Activated CD8-positive, alpha-beta T cell treated with anti-CD3 and anti-CD28 coated beads for 36 hours (primary cell): ENCODE results near the gene EWSR1. TPM values are rescaled to one million over a fixed set of nuclear protein-coding genes. Genes with fewer than 3 reads are reported as not detected.

Source experiments
- ATAC-seq: fragments of 200-7000 bp; cut with Tn5 transposase; one replicate; pipeline ENCODE4 v1.10.0; 2021; ENCODE audit warnings: mild to moderate bottlenecking, moderate library complexity
- CTCF ChIA-PET: fragments of 350-600 bp; sonication (Branson Sonifier 250); formaldehyde crosslinking; loops from one replicate; lab custom pipeline; 2021; ENCODE audit warnings: antibody characterized with exemption; lab: Charles Lee
- POLR2A ChIA-PET: fragments of 350-600 bp; sonication (Branson Sonifier 250); formaldehyde crosslinking; loops from one replicate; lab custom pipeline; 2021; ENCODE audit warnings: antibody characterized with exemption; lab: Charles Lee
- DNase-seq: peaks from one replicate; pipeline ENCODE4 v3.0.0-alpha.2; 2020
- H3K27ac Mint-ChIP-seq: one replicate; pipeline ENCODE4 v1.8.0; 2021; ENCODE audit warnings: mild to moderate bottlenecking, mixed read lengths
- H3K27me3 Mint-ChIP-seq: one replicate; pipeline ENCODE4 v1.8.0; 2021; ENCODE audit warnings: mixed read lengths
- H3K36me3 Mint-ChIP-seq: one replicate; pipeline ENCODE4 v1.8.0; 2021; ENCODE audit warnings: low read depth, mixed read lengths
- H3K4me1 Mint-ChIP-seq: one replicate; pipeline ENCODE4 v1.8.0; 2021; ENCODE audit warnings: low read depth, mixed read lengths
- H3K4me3 Mint-ChIP-seq: one replicate; pipeline ENCODE4 v1.8.0; 2021; ENCODE audit warnings: mild to moderate bottlenecking, moderate library complexity, mixed read lengths
- H3K9me3 Mint-ChIP-seq: one replicate; pipeline ENCODE4 v1.8.0; 2021; ENCODE audit warnings: mixed read lengths
- intact Hi-C: fragments of 100-400 bp; cut with micrococcal nuclease; formaldehyde crosslinking; loops from one replicate; pipeline ENCODE4 v1.10.0; 2022
- total RNA-seq, 2 experiments: library from RNA; stranded (reverse); gene quantifications; one replicate each; pipeline ENCODE4 v1.2.3, GENCODE V29; 2021
- TF ChIP-seq, protein P1 (sequence below): fragments of 200-600 bp; IDR thresholded peaks from one replicate; pipeline ENCODE4 v1.8.0; 2022; ENCODE audit warnings: antibody characterized with exemption, mild to moderate bottlenecking

The EWSR1 gene
- total RNA-seq, 2 experiments from 2014 or later: 307 to 315 TPM

DNA sequence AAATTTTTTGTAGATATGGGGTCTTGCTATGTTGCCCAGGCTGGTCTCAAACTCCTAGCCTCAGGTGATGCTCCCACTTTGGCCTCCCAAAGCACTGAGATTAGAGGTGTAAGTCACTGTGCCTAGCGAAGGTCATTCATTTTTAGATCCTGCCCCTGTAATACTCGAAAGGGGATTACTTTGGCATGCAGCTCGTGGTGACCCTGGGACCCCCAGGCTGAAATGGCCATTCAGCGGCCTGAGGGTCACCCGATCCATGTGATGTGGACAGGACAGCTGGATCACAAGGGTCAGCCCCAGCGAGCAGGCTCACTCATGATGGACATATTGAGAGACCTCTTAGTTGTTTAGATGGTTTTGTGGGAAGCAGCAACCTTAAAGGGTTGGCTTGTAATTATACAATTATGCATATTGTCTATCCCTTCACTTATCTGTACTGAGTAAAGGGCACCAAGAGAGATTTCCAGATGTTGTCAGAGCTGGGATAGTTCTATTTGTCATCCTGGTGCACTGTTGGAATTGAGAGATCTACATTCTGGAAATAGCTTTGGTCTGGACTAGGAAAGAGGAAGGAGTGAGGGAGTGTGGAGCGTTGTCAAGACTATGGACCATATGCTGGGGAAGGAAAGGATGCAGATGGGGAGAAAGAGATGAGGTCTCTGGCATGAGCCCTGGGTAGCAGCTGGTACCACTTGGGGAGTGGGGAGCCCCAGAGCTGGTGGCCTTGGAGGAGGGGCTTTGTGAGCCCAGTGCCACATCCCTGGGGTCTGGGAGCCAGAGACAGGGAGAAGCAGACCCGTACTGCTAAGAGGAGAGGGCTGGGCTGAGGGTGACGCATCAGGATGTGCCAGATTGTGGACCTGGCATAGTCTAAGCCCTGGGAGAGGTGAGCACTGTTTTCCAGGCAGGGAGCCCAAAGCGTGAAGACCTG, 15.8 kb upstream of the EWSR1 start:
- DNase-seq: no peak
- no peak for ATAC-seq
- TF ChIP-seq, protein P1, sequence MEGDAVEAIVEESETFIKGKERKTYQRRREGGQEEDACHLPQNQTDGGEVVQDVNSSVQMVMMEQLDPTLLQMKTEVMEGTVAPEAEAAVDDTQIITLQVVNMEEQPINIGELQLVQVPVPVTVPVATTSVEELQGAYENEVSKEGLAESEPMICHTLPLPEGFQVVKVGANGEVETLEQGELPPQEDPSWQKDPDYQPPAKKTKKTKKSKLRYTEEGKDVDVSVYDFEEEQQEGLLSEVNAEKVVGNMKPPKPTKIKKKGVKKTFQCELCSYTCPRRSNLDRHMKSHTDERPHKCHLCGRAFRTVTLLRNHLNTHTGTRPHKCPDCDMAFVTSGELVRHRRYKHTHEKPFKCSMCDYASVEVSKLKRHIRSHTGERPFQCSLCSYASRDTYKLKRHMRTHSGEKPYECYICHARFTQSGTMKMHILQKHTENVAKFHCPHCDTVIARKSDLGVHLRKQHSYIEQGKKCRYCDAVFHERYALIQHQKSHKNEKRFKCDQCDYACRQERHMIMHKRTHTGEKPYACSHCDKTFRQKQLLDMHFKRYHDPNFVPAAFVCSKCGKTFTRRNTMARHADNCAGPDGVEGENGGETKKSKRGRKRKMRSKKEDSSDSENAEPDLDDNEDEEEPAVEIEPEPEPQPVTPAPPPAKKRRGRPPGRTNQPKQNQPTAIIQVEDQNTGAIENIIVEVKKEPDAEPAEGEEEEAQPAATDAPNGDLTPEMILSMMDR: no peak
- Mint-ChIP-seq H3K4me3 (no peak overlapping the region), H3K9me3 (no peaks in the 10 kb centered on the region), H3K27ac (no peak overlapping the region), H3K27me3 (no peaks in the 10 kb centered on the region), H3K4me1 (peaks cover 2% of the 10 kb centered on the region), H3K36me3 (no peaks in the 10 kb centered on the region)
- intact Hi-C loops: no loop called here
- CTCF ChIA-PET: interaction anchor here (0.7 to 1.5 kb wide), 2 partner anchors 98 to 396 kb away, joined by 3 to 4 read pairs; no protein-coding TSS in a partner anchor
- POLR2A ChIA-PET: no interaction called here

DNA sequence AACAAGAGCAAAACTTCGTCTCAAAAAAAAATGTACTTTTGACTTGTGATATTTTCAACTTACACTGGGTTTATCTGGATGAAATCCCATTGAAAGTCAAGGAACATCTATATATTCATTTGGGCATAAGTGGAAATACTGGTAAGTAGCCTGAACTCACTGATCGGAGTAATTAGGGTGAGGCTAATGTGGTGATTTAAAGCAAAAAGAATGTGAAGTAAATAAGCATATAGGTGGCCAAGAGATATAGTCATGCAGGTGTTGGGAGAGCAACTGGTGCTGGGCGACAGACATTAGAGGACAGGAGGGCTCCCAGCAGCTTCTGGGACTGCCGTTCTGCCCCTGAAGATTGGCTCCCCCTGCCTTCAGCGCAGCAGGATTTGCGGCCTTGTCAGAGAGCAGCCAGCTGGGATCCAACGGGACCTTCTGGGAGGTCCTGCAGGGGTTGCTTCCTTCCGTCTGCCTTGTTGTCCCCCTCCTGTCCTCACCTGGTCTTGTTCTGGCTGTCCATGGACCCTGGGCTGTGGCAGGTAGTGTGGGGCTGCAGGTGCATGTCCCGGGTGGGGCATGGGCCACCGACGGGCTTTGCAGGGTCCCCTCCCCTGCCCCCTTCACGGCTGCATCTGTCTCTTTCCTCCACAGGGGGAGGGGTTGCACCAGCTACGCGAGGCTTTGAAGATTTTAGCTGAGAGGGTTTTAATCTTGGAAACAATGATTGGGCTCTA, 14.3 kb upstream of the EWSR1 start:
- ATAC-seq: no peak
- Mint-ChIP-seq H3K27ac (no peak overlapping the region), H3K4me3 (no peak overlapping the region), H3K4me1 (peaks cover 2% of the 10 kb centered on the region), H3K27me3 (no peaks in the 10 kb centered on the region), H3K9me3 (no peaks in the 10 kb centered on the region), H3K36me3 (no peaks in the 10 kb centered on the region)
- intact Hi-C loops: no loop called here
- POLR2A ChIA-PET: no interaction called here
- TF ChIP-seq, protein P1: no peak
- DNase-seq: no peak
- CTCF ChIA-PET: interaction anchor here (1.1 kb wide), 1 partner anchor 8 kb away, joined by 8 read pairs; no protein-coding TSS in a partner anchor

DNA sequence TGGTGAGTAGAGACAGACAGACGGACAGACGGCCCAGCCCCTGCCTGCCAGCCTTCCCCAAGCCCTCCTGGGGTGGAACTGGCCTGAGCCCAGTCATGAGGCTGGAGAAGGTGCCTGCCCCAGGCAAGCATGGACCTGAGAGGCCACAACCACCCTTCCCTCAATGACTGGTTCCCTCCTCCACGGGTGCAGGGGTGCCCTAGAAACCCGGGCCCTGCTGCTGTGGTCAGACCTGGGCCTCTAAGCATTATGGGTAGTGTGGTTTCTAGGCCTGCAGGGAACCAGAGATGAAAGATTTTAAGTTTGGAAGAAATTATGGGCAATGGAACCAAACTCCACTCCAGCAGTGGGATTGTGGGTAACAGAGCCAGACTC, 13.8 kb upstream of the EWSR1 start:
- CTCF ChIA-PET: interaction anchor here (1.1 kb wide), 1 partner anchor 8 kb away, joined by 8 read pairs; no protein-coding TSS in a partner anchor
- no peak overlapping the region for H3K4me3 Mint-ChIP-seq
- POLR2A ChIA-PET: no interaction called here
- DNase-seq (no peak), ATAC-seq (no peak)
- peaks cover 2% of the 10 kb centered on the region for H3K4me1 Mint-ChIP-seq
- TF ChIP-seq, protein P1: no peak
- H3K36me3 Mint-ChIP-seq: no peaks in the 10 kb centered on the region
- H3K27ac Mint-ChIP-seq: no peak overlapping the region
- intact Hi-C loops: no loop called here
- H3K27me3 Mint-ChIP-seq: no peaks in the 10 kb centered on the region
- H3K9me3 Mint-ChIP-seq: no peaks in the 10 kb centered on the region

DNA sequence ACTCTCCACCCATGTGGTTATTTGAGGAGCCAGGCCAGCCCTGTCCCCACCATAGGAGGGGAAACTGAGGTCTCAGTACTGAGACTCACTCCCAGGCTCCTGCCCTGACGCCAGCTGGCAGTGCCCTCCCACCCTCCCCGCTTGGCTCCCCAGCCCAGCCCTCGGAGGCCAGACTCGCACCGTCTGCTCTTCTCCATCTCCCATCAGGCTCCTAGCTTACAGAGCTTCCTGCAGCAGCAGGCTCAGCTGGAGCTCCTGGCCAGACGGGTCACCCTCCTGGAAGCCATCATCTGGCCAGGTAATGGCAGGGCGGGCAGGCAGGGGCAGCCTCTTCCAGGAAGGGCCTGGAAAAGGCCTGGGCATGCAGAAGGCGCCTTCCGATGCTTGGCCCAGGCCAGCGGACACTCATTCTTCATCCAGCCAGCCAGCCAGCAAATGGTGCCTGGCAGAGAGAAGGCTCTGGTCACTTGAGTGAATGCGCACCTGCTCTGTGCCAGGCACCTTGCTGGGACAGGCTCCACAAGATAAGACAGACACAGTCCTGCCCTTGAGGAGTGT, 12.9 kb upstream of the EWSR1 start:
- no peaks in the 10 kb centered on the region for H3K27me3 Mint-ChIP-seq
- no peak overlapping the region for H3K27ac Mint-ChIP-seq
- no peak for ATAC-seq
- TF ChIP-seq, protein P1: no peak
- ChIA-PET POLR2A (no interaction called here), CTCF (interaction anchor here (1.1 kb wide), 1 partner anchor 9 kb away, joined by 8 read pairs; no protein-coding TSS in a partner anchor)
- peaks cover 2% of the 10 kb centered on the region for H3K4me1 Mint-ChIP-seq
- H3K9me3 Mint-ChIP-seq: no peaks in the 10 kb centered on the region
- intact Hi-C loops: no loop called here
- no peaks in the 10 kb centered on the region for H3K36me3 Mint-ChIP-seq
- no peak for DNase-seq
- H3K4me3 Mint-ChIP-seq: no peak overlapping the region
